ENCODE data around the gene PRIMA1.

PRIMA1 gene

GRCh38 chr14:93728651-93729016, 59.7 kb downstream of the PRIMA1 start:
- no peak for DNase-seq

- DNase-seq: no peak
Measured at GRCh38 chr14:93727917-93728650, 60.2 kb downstream of the PRIMA1 start.

GRCh38 chr14:93727039-93727740, 61.1 kb downstream of the PRIMA1 start:
- DNase-seq: no peak

- DNase-seq: no peak
Measured at GRCh38 chr14:93725993-93726392, 62.3 kb downstream of the PRIMA1 start.

GRCh38 chr14:93725002-93725582, 63.2 kb downstream of the PRIMA1 start:
- DNase-seq: no peak

- no peak for DNase-seq
Measured at GRCh38 chr14:93723001-93723400, 65.3 kb downstream of the PRIMA1 start.

GRCh38 chr14:93720981-93721483, 67.3 kb downstream of the PRIMA1 start:
- no peak for DNase-seq

- DNase-seq: no peak
Measured at GRCh38 chr14:93720076-93720815, 68.0 kb downstream of the PRIMA1 start.

GRCh38 chr14:93719256-93719655, 69.0 kb downstream of the PRIMA1 start:
- no peak for DNase-seq

- no peak for DNase-seq
Measured at GRCh38 chr14:93717668-93718320, 70.5 kb downstream of the PRIMA1 start.

GRCh38 chr14:93716746-93717667, 71.3 kb downstream of the PRIMA1 start:
- DNase-seq: no peak

GRCh38 chr14:93716002-93716745, 72.1 kb downstream of the PRIMA1 start:
- no peak for DNase-seq

- DNase-seq: no peak
Measured at GRCh38 chr14:93715279-93715927, 72.9 kb downstream of the PRIMA1 start.

GRCh38 chr14:93714605-93715004, 73.7 kb downstream of the PRIMA1 start:
- no peak for DNase-seq

GRCh38 chr14:93713726-93714405, 74.4 kb downstream of the PRIMA1 start:
- DNase-seq: no peak

GRCh38 chr14:93712838-93713724, 75.2 kb downstream of the PRIMA1 start:
- no peak for DNase-seq

- no peak for DNase-seq
Measured at GRCh38 chr14:93712079-93712837, 76.0 kb downstream of the PRIMA1 start.

GRCh38 chr14:93709249-93709648, 79.0 kb downstream of the PRIMA1 start:
- no peak for DNase-seq
